Activated CD4-positive, alpha-beta T cell treated with anti-CD3 and anti-CD28 coated beads, Interleukin-2, Interleukin-4, amounts not matched to agents 100 ng/mL and 50 ng/mL, durations not matched to agents 16 hours and 8 hours (primary cell): Measurements from ENCODE around the gene PCYOX1L.

Experiments used
- DNase-seq: peaks from one replicate; pipeline ENCODE4 v3.0.0-alpha.2; 2020; ENCODE audit warnings: low spot score

PCYOX1L gene

DNA sequence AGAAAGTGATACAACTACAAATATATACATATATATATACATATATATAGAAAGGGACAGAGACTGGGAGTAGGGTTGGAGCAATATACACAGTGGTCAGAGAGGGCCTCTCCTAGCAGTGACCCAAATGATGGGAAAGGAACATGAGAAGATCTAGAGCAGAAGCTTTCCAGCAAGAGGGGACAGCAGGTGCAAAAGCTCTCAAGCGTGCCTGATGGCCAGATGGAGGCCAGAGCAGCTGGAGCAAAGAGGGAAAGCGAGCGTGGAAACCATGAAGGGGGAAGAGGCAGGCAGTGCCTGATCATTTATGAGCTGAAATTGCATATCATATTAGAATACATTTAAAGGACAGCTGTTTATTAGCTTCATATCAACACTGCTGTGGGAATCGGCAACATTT lies 20.1 kb upstream of the PCYOX1L start:
- no peak for DNase-seq

DNA sequence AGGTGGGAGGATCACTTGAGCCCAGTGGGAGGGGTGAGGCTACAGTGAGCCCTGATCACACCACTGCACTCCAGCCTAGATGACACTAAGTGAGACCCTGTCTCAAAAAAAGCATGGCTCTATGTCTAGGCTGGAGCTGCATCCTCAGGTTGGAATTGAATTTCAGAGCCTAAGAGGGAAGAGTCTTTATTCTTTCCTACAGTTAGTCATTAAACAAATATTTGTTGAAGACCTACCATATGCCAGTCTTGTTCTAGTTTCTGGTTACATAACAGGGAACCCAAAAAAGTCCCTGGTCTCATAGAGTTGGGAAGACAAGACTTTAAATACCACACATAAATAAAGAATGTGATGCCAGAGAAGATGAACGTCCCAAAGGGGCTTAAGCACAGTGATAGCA lies 19.5 kb upstream of the PCYOX1L start:
- no peak for DNase-seq

DNA sequence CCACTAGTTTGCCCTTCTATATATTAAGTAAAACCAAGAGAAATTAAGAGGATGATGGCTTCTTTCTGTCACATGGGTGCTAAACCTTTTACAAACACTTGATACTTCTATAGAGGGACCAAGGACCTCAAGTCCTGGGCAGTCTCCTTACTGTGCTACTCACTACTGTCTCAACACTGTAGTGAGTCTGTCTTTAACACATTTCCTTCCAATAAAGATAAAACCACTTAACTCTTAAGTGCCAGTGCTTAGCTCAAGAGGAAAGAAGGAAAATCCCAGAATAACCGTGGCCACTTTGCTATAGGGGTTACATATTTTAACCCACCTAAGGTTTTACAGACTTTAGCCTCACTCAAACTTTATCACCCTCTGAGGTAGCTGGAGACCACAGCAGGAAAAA lies 16.9 kb upstream of the PCYOX1L start:
- no peak for DNase-seq

DNA sequence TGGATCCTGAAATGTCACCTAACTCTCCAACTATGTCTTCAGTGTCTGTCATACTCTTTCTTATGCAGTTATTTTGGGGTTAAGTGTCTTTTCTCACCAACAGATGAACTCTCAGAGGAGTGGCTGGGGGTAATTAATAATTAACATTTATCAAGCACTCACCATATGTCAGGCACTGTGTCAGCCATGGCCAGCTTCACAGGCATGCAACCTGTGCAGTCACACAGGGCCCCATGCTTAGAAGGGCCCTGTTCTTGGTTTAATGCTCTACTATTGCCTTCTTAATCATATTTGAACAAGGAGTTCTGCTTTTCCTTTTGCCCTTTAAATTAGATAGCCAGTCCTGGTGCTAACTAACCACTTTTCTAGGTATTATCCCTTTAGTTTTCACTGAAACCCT lies 16.0 kb upstream of the PCYOX1L start:
- no peak for DNase-seq

DNA sequence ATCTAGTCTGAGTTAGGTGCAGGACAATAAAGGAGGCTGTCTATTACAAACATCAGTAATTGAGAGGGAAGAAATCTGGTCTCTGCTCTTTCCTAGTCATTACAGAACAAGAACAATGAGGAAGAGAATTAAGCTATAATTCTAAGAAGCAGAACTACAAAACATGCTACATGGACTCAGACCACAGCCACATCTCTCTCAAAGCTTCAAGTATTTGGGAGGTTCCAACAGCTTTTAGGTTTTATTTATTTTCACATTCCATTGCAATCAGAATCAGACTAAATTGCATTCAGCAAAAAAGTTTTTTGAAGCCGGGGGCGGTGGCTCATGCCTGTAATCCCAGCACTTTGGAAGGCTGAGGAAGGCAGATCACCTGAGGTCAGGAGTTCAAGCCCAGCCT lies 13.7 kb upstream of the PCYOX1L start:
- DNase-seq = no peak

DNA sequence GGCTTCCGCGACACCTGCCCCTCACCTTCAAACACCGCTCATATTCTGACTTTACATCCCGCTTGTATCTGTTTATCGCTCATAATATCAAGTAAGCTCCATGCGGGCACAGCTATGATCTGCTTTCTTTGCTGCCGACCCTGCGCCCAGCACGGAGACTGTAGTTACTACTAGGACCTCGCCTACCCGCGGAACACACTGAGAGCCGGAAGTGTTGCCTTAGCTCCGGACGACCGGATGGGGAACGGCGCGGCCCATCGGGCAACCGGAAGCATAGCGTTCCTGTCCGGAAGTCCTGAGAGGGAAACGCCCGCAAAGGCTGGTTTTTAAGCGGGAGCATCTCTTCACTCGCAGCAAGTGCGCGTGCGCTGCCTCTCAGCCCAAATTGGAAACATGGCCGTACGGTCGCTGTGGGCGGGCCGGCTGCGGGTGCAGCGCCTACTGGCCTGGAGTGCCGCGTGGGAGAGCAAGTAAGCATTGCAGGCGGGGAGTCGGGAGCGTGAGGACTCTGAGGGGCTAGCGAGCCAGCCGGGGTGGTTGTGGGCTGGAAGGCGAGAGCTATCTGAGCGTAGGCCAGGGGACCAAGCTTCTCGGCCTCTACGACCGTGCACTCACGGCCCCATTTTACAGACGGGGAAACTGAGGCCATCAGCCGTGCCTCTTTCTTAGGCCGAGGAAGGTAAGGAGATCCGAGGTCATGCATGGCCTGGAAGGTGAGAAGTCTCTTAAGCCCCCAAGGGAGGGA lies 12.5 kb upstream of the PCYOX1L start, which contains the start of gene GRPEL2:
Gene GRPEL2 (plus strand): TSS at position 353 of the 745 bp plus-strand sequence. CDS start 41 bp downstream, at position 394.
- peak; percentile 97 for DNase-seq

DNA sequence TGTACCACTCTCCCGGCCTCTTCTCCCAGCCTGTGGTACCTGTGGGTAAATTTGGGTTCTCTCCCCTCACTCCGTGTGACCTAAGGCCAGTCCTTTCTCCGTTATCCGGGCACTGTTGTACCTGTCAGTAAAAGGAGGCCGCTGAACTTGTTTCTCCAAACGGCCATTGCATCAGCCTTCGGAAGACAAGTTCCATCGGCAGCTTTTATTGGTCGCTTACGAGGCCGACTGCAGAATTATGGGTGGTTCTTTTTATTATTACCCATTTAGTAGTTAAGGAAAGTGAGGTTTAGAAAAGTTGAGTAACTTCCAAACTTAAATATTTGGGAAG lies 12.0 kb upstream of the PCYOX1L start:
- no peak for DNase-seq

DNA sequence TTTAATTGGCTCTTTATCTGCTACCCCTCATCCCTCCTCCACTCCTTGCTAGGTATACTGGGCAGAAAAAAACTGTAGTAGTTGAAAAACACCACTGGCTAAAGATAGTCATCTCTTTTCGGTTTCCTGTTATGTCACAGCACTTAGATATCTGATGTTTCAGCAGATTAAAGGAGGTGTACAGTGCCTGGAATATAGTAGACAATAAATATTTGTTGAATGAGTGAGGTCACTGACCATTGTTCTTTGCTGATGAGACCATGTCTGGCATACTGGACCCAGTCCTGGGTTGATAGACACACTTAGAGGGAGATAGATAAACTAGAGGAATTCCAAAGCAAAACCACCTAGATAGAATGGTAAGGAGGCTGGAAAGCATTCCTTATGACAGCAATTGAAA lies 9.3 kb upstream of the PCYOX1L start:
- DNase-seq = peak; percentile 71

DNA sequence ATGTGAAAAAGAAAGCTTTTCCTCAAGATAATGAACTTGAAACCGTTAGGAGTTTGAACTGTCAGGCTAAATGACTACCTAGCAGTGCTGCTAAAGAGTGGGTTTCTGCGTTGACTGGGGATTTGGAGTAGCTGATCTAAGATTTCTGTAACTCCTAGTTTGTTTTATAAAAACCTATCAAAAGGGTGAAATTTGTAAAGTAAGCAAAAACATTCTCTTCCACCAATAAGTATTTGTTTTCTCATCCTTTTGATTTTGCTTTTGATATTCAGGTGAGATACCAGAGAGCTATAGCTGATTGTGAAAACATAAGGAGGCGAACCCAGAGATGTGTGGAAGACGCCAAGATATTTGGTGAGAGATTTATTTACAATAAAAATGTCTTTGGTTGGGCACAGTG lies 8.5 kb upstream of the PCYOX1L start:
- DNase-seq = no peak

DNA sequence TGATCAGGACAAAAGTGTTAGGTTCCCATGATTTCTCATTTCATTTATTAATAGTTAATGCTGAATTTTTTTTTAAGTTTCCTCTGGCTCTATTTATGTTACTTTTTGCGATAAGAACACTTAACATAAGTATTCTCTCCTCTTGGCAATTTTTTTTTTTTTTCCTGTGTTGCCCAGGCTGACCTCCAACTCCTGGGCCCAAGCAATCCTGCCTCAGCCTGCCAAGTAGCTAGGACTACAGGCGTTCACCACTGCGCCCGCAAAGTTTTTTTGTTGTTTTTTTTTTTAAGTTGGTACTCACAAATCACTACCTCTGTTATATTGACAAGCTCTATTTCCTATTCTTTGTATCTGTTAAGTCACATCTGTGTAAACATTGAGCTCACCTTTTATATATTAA lies 5.7 kb upstream of the PCYOX1L start:
- no peak for DNase-seq

DNA sequence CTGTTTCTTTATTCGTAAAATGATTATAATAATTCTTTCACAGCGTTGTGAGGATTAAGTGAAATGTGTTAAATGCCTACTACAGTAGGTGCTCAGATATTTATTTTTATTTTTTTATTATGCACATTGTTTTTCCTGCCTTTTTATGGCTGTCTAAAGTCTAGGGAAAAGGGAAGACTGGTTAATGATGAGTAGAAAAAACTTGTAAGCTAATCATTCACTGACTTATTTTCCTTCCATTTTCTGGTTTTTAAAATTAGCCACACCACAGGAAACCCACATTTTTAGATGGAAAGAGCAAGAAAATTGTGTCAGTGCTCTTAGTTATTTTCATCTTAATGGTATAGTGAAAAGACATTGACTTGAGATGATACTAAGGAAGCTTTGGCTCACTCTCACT lies 3.9 kb upstream of the PCYOX1L start:
- DNase-seq = no peak

DNA sequence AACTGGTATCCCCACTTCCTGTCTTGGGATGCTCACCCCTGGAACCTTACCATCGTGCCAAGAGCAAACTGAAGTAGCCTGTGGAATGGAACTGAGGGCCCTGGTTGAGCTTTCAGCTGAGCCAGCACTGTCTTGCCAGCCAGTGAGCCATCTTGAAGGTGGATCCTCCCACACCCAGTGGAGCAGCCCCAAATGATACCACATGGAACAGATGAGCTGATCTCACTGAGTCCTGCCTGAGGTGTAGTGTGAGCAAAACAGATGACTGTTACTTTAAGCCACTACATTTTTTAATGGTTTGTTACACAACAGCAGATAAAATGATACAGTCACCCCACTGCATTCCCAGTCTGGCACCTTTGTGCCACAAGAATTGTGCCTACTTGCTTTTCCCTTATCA lies 2.2 kb upstream of the PCYOX1L start:
- no peak for DNase-seq

DNA sequence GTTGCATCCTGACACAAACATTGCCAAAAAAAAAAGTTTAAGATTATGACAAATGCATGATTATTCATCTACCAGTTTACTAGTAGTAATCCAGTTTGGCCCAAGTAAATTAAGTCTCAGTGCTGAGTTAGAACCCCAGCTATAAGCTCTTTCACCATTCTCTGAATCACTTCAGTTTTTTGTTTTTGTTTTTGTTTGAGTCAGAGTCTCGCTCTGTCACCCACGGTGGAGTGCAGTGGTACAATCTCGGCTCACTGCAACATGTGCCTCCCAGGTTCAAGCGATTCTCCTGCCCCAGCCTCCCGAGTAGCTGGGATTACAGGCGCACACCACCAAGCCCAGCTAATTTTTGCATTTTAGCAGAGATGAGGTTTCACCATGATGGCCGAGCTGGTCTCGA lies 1.5 kb upstream of the PCYOX1L start:
- DNase-seq = peak; percentile 64

DNA sequence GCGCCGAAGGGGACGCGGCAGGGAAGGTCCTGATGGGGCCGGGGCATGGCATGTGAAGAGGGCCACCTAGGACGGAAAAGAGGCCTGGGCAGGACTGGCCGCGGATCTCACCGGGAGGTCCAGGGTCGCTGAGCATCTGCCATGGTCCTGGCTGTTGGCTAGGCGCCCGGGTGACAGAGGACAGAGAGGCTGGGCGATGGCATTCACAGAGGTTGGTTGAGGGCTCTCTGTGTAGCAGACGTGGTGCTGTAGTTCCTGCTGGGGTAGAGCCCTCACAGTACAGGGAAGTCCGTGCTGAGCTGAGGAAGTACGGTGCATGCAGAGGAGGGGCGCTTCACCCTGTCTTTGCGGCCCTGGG lies 427 bp downstream of the PCYOX1L start:
- no peak for DNase-seq

DNA sequence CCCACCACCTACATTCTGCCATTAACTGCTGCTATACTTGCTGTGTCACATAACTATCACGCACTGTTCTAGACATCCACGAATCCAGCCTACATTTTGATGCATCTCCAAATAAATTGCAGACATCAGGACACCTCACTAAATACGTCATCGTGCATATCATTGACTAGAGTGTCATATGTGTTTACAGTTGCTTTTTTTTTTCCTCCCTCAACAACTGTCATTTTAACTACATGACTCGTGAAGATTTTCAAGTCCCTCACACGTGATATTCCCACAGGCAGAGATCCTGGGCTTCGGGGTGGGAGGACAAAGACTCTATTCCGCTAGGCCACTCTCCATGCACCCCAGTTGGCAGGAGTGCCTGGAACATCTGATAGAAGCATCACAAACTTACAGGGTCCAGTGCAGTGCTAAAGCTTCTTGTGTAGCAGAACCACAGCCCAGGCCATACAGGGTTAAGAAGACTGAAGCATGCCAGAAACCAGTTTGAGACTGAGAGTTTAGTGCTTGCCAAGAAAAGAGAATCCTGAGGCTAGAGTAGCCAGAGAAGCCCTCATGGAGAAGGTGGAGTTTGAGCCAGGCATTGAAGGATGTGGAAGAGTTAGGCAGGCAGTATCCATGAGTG lies 1.1 kb downstream of the PCYOX1L start:
- DNase-seq = no peak

DNA sequence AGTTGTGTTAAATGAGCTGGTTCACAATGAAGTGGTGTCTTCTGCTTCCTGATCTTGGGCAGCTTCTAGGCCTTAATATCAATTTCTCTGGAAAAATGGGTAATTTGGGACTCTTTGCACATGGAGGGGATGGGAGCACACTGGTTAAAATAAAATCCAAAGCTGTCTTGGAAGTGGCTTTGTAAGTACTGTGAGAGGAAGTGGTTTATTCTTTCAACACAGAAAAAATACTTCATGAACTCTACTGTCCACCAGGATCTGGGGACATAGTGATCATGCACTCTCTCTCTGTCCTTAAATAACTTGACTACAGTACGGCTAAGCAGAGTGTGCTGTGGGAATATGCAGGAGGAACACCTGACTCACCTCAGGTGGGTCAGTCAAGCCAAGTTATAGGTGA lies 2.4 kb downstream of the PCYOX1L start:
- DNase-seq = no peak

DNA sequence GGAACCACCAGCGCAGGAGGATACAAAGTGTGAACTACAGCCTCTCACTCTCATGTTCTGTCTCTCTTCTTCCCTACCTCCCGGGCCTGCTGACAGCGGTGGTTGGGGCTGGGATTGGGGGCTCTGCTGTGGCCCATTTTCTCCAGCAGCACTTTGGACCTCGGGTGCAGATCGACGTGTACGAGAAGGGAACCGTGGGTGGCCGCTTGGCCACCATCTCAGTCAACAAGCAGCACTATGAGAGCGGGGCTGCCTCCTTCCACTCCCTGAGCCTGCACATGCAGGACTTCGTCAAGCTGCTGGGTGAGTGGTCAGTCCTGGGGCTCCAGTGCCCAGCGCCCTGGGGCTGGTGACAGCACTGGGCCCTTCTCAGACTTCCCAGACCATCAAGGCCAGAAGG lies 4.7 kb downstream of the PCYOX1L start:
- DNase-seq = no peak

DNA sequence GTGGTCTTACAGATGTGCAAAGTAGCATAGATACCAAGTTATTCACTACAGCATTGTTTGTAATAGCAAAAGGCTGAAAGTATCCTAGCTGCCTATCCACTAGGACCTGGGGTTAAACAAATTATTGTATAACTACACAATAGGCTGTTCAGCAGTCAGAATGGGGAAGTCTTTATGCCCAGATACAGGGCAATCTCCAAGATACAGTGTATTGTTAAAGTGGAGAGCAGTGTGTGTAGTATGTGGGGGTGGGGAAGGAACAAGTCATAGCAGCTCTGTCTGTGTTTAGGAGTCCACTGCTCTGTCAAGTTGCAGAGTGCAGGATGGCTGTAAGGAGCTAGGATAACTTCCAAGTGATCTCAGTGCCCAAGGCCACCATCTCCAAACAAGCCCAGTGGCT lies 5.5 kb downstream of the PCYOX1L start:
- no peak for DNase-seq

DNA sequence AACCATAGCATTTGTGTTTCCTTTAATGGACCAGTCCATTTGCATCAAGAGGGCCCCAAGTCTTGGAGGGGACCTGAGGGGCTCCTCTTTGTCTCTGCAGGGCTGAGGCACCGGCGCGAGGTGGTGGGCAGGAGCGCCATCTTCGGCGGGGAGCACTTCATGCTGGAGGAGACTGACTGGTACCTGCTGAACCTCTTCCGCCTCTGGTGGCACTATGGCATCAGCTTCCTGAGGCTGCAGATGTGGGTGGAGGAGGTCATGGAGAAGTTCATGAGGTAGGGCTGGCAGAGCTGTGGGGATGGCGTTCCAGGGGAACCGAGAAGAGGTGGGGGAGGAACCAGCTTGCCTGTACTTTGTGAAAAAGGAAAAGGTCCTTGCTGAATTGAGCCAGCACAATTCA lies 6.1 kb downstream of the PCYOX1L start:
- DNase-seq = no peak

DNA sequence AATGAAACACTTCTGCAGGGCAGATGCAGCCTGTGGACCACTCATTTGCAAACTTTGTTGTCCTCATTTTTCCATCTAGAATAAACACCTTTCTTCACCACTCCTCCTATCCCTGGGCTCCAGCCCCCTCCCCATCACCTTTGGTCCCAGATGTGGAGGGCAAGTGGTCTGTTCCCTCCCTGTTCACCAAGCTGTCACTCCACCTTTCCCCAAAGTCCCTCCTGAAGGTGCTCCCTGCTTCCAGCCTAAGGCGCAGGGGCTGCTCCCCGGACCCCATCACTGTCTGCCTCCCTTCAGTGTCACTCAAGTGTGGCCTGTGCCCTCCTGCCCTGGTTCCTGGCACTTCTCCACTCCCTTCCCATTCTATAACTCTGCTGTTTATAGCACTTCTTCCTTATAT lies 6.9 kb downstream of the PCYOX1L start:
- no peak for DNase-seq

DNA sequence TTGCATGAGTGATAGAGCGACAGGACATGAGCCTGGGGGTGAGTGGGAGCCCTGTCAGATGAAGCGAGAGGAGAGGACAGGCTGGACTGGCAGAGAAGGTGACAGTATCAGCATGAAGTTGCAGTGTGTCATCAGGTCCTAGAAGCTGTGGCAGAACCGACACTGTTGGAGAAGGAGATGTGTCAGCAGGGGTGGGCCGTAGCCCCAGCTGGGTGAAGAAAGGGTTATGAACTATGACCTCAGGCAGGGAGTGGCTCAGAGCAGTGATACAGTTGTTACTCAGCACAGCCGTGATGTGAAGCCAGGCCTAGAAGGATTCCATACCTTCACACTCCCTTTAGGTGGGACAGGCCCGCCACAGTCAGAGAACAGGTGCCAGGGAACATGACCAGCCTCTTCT lies 7.6 kb downstream of the PCYOX1L start:
- no peak for DNase-seq

DNA sequence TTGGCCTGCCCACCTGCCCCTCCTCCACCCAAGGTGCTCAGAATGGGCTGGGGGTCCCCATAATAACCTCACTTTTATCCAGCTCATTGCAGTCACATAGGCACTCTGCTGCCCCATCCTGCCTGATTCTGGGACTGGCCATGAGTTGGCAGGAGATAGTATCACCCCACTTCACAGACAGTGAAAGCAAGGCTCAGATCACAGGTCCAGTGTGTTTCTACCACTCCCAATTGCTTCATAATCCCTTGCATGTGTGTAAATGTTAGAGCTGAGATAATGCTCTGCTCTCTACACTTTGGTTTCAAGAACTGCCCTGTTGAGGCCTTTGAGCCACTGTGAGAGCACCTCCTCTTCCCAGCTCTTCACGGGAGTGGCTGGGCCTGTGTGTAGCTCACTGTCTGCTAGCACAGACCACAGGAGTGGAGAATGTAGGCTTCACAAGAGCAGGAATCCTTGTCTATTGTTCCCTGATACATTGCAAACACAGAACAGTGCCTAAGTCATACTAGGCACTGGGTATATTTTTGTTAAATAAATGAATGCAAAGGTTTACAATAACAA lies 8.4 kb downstream of the PCYOX1L start:
- DNase-seq = no peak

DNA sequence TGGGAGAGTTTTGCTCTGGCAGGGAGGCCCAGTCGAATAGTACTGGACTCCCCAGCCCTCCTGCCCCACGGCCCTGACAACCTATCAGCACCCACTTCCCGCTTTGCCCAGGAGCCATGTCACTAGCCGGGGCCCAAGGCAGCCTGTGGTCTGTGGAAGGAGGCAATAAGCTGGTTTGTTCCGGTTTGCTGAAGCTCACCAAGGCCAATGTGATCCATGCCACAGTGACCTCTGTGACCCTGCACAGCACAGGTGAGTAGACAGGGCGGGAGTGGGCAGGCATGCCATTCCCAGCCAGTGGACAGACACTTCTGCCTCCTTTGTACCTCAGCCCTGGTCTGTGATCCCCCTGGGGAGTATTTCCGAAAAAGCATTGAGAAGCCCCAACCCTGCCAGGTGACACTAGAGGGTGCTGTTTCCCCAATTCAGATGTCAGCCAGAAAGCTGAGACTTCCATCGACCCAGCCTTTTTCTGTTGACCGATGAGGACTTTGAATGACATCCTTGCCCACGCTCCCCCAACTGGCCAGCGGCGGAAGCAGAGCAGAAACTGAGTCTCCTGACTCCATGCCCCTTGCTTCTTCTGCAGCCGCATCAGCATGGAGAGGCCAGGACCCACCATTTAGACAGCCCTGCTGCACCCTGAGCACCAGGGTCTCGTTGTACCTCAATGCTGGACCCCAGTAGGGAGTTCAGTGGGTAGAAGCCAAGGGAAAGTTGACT lies 9.6 kb downstream of the PCYOX1L start:
- peak; percentile 54 for DNase-seq
